H1 (cell line): ENCODE data around the gene TRIM71. TPM values are rescaled to one million over a fixed set of nuclear protein-coding genes. Genes with fewer than 3 reads are reported as not detected.

Experiments
- CTCF ChIA-PET: fragments of 300-600 bp; sonication (Branson Sonifier 250); formaldehyde crosslinking; loops from one replicate; lab custom pipeline; 2021; ENCODE audit not compliant: partially characterized antibody; lab: Charles Lee
- POLR2A ChIA-PET: fragments of 300-600 bp; sonication (Branson Sonifier 250); formaldehyde crosslinking; loops from one replicate; lab custom pipeline; 2021; ENCODE audit warnings: inconsistent platforms; ENCODE audit not compliant: partially characterized antibody; lab: Charles Lee
- DNase-seq, 2 experiments: peaks; one replicate each; pipeline versions ENCODE4 v3.0.0 to v3.0.0-alpha.2; 2010 to 2022; ENCODE audit warnings: low spot score in 2 of 2, low read depth in 1 of 2, mixed read lengths in 1 of 2
- FAIRE-seq: peaks from 2 replicates; lab custom pipeline; 2011; peaks lifted over from hg19 to GRCh38; lab: Jason Lieb, UNC
- H2AFZ ChIP-seq: 2 replicates; pipeline ENCODE4 v1.8.1; 2012; ENCODE audit warnings: low read length, inconsistent platforms
- H2AK5ac ChIP-seq: 2 replicates; pipeline ENCODE4 v1.6.1; 2013; ENCODE audit warnings: low read depth, low read length
- H2BK120ac ChIP-seq: replicated peaks from 2 replicates; pipeline ENCODE3; 2013; ENCODE audit warnings: low read depth, low read length, inconsistent platforms
- H2BK12ac ChIP-seq: 2 replicates; pipeline ENCODE4 v1.6.1; 2013; ENCODE audit warnings: low read depth, low read length
- H2BK15ac ChIP-seq: 2 replicates; pipeline ENCODE4 v1.6.1; 2013; ENCODE audit warnings: low read length
- H2BK20ac ChIP-seq: 2 replicates; pipeline ENCODE4 v1.6.1; 2013; ENCODE audit warnings: low read length
- H2BK5ac ChIP-seq: 2 replicates; pipeline ENCODE4 v1.6.1; 2013; ENCODE audit warnings: low read depth, low read length
- H3K14ac ChIP-seq: 2 replicates; pipeline ENCODE4 v1.6.1; 2013; ENCODE audit warnings: inconsistent platforms; ENCODE audit not compliant: insufficient read length
- H3K18ac ChIP-seq: 2 replicates; pipeline ENCODE4 v1.6.1; 2013; ENCODE audit warnings: low read length; ENCODE audit errors: extremely low read depth
- H3K23ac ChIP-seq: 2 replicates; pipeline ENCODE4 v1.6.1; 2013; ENCODE audit warnings: inconsistent platforms; ENCODE audit not compliant: insufficient read length
- H3K23me2 ChIP-seq: 2 replicates; pipeline ENCODE4 v1.6.1; 2013; ENCODE audit warnings: low read depth, low read length
- H3K27ac ChIP-seq: 2 replicates; pipeline ENCODE4 v1.6.1; 2011; ENCODE audit warnings: low read depth, low read length, inconsistent platforms
- H3K27me3 ChIP-seq, 4 experiments: replicated peaks in 1 of 4; 1 replicate in 1 of 4; 2 replicates in 3 of 4; pipeline versions ENCODE4 v1.6.1 to v1.8.1; 2011 to 2013; ENCODE audit warnings: low read length in 3 of 4, mild to moderate bottlenecking in 3 of 4, inconsistent platforms in 2 of 4, mixed read lengths in 2 of 4, moderate library complexity in 1 of 4; ENCODE audit not compliant: control insufficient read depth in 3 of 4, insufficient read depth in 3 of 4; ENCODE audit errors: extremely low read depth in 1 of 4
- H3K36me3 ChIP-seq, 4 experiments: 2 replicates each; pipeline versions ENCODE4 v1.6.1 to v1.8.1; 2011 to 2013; ENCODE audit warnings: mild to moderate bottlenecking in 4 of 4, low read length in 3 of 4, moderate library complexity in 2 of 4, control low read depth in 1 of 4, inconsistent platforms in 1 of 4; ENCODE audit not compliant: insufficient read depth in 4 of 4, control insufficient read depth in 2 of 4
- H3K4ac ChIP-seq: replicated peaks from 2 replicates; pipeline ENCODE3; 2013; ENCODE audit warnings: low read length, low read depth, mixed read lengths, inconsistent platforms; ENCODE audit not compliant: insufficient read length
- H3K4me1 ChIP-seq, 4 experiments: replicated peaks in 1 of 4; 1 replicate in 1 of 4; 2 replicates in 3 of 4; pipeline versions ENCODE4 v1.6.1 to v1.8.1; 2011 to 2013; ENCODE audit warnings: low read length in 3 of 4, inconsistent platforms in 2 of 4, mixed read lengths in 1 of 4; ENCODE audit not compliant: insufficient read depth in 4 of 4, control insufficient read depth in 3 of 4
- H3K4me2 ChIP-seq, 2 experiments: 2 replicates each; pipeline versions ENCODE4 v1.6.1 to v1.8.1; 2011 to 2013; ENCODE audit warnings: low read depth in 2 of 2, low read length in 2 of 2, control low read depth in 1 of 2, inconsistent platforms in 1 of 2, mild to moderate bottlenecking in 1 of 2; ENCODE audit not compliant: insufficient read depth in 1 of 2
- H3K4me3 ChIP-seq, 4 experiments: fragments of 200-600, 300-600 bp in 1 of 4; sonication (generic), shearing (Covaris generic), sonication (Bioruptor Twin) in 1 of 4; 2 replicates each; pipeline versions ENCODE4 v1.5.1 to v1.8.1; 2011 to 2016; ENCODE audit warnings: low read length in 4 of 4, low read depth in 3 of 4, control low read depth in 2 of 4, inconsistent platforms in 2 of 4, mild to moderate bottlenecking in 2 of 4, mixed read lengths in 1 of 4, moderate library complexity in 1 of 4; ENCODE audit not compliant: insufficient read depth in 2 of 4; ENCODE audit errors: extremely low read depth in 1 of 4
- H3K56ac ChIP-seq: replicated peaks from 2 replicates; pipeline ENCODE3; 2013; ENCODE audit warnings: low read depth, mild to moderate bottlenecking, mixed read lengths, low read length, inconsistent platforms; ENCODE audit not compliant: insufficient read length
- H3K79me1 ChIP-seq: 2 replicates; pipeline ENCODE4 v1.6.1; 2013; ENCODE audit warnings: low read depth, low read length, control low read depth
- H3K79me2 ChIP-seq, 2 experiments: 2 replicates each; pipeline versions ENCODE4 v1.6.1 to v1.8.1; 2012 to 2013; ENCODE audit warnings: low read length in 2 of 2, mild to moderate bottlenecking in 2 of 2, inconsistent platforms in 1 of 2; ENCODE audit not compliant: insufficient read depth in 2 of 2, control insufficient read depth in 1 of 2
- H3K9ac ChIP-seq, 4 experiments: replicated peaks in 1 of 4; 1 replicate in 1 of 4; 2 replicates in 3 of 4; pipeline versions ENCODE4 v1.6.1 to v1.8.1; 2011 to 2013; ENCODE audit warnings: low read depth in 3 of 4, low read length in 3 of 4, control low read depth in 2 of 4, mild to moderate bottlenecking in 2 of 4, moderate library complexity in 2 of 4, inconsistent platforms in 1 of 4; ENCODE audit errors: extremely low read depth in 1 of 4
- H3K9me3 ChIP-seq, 2 experiments: 2 replicates each; pipeline versions ENCODE4 v1.6.1 to v1.8.1; 2012 to 2013; ENCODE audit warnings: mild to moderate bottlenecking in 2 of 2, moderate library complexity in 2 of 2, control low read depth in 1 of 2, inconsistent platforms in 1 of 2, low read depth in 1 of 2, low read length in 1 of 2, mixed read lengths in 1 of 2; ENCODE audit not compliant: insufficient read depth in 2 of 2
- H4K20me1 ChIP-seq, 2 experiments: replicated peaks in 1 of 2; 2 replicates each; pipeline versions ENCODE3 to v1.8.1; 2011 to 2013; ENCODE audit warnings: inconsistent platforms in 2 of 2, low read length in 2 of 2, mild to moderate bottlenecking in 1 of 2; ENCODE audit not compliant: insufficient read depth in 2 of 2, control insufficient read depth in 1 of 2
- H4K5ac ChIP-seq: 2 replicates; pipeline ENCODE4 v1.6.1; 2013; ENCODE audit warnings: low read length, low read depth, mixed read lengths, inconsistent platforms; ENCODE audit not compliant: insufficient read length
- H4K8ac ChIP-seq: 2 replicates; pipeline ENCODE4 v1.8.0; 2013; ENCODE audit warnings: mild to moderate bottlenecking, moderate library complexity, low read length, inconsistent platforms; ENCODE audit not compliant: insufficient read depth; ENCODE audit errors: extremely low read depth
- H4K91ac ChIP-seq: replicated peaks from 2 replicates; pipeline ENCODE3; 2013; ENCODE audit warnings: low read length, mixed read lengths, inconsistent platforms; ENCODE audit not compliant: insufficient read length
- BRCA1 ChIP-seq: IDR thresholded peaks from 2 replicates; pipeline ENCODE4 v1.6.1; 2012; ENCODE audit warnings: low read depth, low read length, improper control_type of control experiment
- CTBP2 ChIP-seq: IDR thresholded peaks from 2 replicates; pipeline ENCODE4 v1.7.0; 2011; ENCODE audit warnings: borderline replicate concordance, mild to moderate bottlenecking, moderate library complexity, mixed read lengths, low read length; ENCODE audit not compliant: insufficient read depth, insufficient read length
- HDAC6 ChIP-seq: IDR thresholded peaks from one replicate; pipeline ENCODE4 v1.7.1; 2012; ENCODE audit warnings: low read depth, mild to moderate bottlenecking, inconsistent platforms, low read length, moderate library complexity
- PHF8 ChIP-seq: fragments of 200-600 bp; sonication (generic); conservative IDR thresholded peaks from 2 replicates; pipeline ENCODE4 v1.7.1; 2012; ENCODE audit warnings: low read depth, mild to moderate bottlenecking, inconsistent platforms, low read length, moderate library complexity
- RAD21 ChIP-seq, 2 experiments: IDR thresholded peaks in 1 of 2; conservative IDR thresholded peaks in 1 of 2; 2 replicates each; pipeline ENCODE4 v1.6.1; 2011; ENCODE audit warnings: low read depth in 2 of 2, low read length in 2 of 2, improper control_type of control experiment in 1 of 2, inconsistent platforms in 1 of 2, mild to moderate bottlenecking in 1 of 2, moderate library complexity in 1 of 2
- RBBP5 ChIP-seq: IDR thresholded peaks from 2 replicates; pipeline ENCODE4 v1.7.1; 2012; ENCODE audit warnings: low read depth, mild to moderate bottlenecking, inconsistent platforms, low read length, moderate library complexity, borderline replicate concordance
- SIRT6 ChIP-seq: IDR thresholded peaks from one replicate; pipeline ENCODE4 v1.7.1; 2012; ENCODE audit warnings: low read length, inconsistent platforms
- SP1 ChIP-seq: IDR thresholded peaks from 2 replicates; pipeline ENCODE4 v1.6.1; 2011; ENCODE audit warnings: low read depth, low read length
- SRF ChIP-seq: IDR thresholded peaks from 2 replicates; pipeline ENCODE4 v1.6.1; 2011; ENCODE audit warnings: mild to moderate bottlenecking, low read depth, low read length, moderate library complexity
- TBP ChIP-seq: IDR thresholded peaks from 2 replicates; pipeline ENCODE4 v1.6.1; 2011; ENCODE audit warnings: low read depth, low read length, improper control_type of control experiment
- TCF12 ChIP-seq: IDR thresholded peaks from 2 replicates; pipeline ENCODE4 v1.6.1; 2011; ENCODE audit warnings: low read depth, mild to moderate bottlenecking, low read length
- WGBS, 2 experiments: shearing (Covaris generic) in 1 of 2; methylation state at CpG; one replicate each; pipeline versions ENCODE4 v1.1.6 to v1.1.7; 2013 to 2015; ENCODE audit warnings: low lambda C conversion rate in 2 of 2, mixed read lengths in 2 of 2, inconsistent platforms in 1 of 2, low coverage in 1 of 2, missing lambda C conversion rate in 1 of 2; ENCODE audit not compliant: insufficient replicate concordance in 2 of 2, insufficient coverage in 1 of 2, insufficient read length in 1 of 2; ENCODE audit errors: extremely low coverage in 1 of 2, missing lambda C conversion rate in 1 of 2; 5-methylcytosine and 5-hydroxymethylcytosine counted together
- polyA plus RNA-seq, 7 experiments: library from polyadenylated mRNA; depleted of rRNA in 3 of 7; stranded (reverse) in 5 of 7; unstranded in 2 of 7; fragments of >200 nt in 5 of 7; fragments of 200-250 nt in 2 of 7; gene quantifications; 1 replicate in 5 of 7; 2 replicates in 1 of 7; 4 replicates in 1 of 7; pipeline versions ENCODE4 v1.2.1 to v1.2.3, GENCODE V29; 2011 to 2013; ENCODE audit warnings: missing spikeins in 2 of 7, mixed read lengths in 2 of 7
- total RNA-seq: library from RNA; stranded (reverse); fragmentation: NEBNext Ultra II Directional; extraction: Animal tissue kit (Norgen Biotek cat#: 25700); gene quantifications from 2 replicates; pipeline ENCODE4 v1.2.1, GENCODE V29; 2021
- TF ChIP-seq, protein P1 (sequence below): IDR thresholded peaks from 2 replicates; pipeline ENCODE4 v1.6.1; 2011; ENCODE audit warnings: low read depth, mild to moderate bottlenecking, low read length; ENCODE audit not compliant: insufficient read depth

Gene TRIM71
- total and polyA plus RNA-seq, 2 of the 8 experiments (the other 6 are each of a cell fraction or from before 2014, with no cell fraction given): 53.7 to 293 TPM

DNA sequence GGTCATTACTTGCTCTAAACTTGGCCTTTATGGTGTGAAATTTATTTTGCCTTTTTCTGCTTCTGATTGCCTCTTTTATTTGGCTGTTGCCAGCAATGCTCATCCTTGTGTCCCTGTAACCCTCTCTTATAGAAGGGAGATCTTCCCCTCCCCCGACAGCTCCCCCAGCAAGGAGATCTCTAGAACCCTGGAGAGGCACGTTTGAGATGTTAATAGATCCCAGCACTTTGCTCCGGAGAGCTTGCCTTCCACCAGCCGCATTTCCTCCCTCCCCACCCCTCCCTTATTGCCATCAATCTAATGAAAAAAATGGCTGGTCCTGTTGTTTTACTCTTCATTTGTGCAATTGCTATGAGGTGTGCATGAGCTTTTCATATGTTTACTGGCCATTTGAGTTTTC is 18.2 kb downstream of the TRIM71 start:
- CTCF ChIA-PET: interaction anchor here (0.9 to 2.7 kb wide), 7 partner anchors 8 to 66 kb away, joined by 3 to 8 read pairs (median 3); no protein-coding TSS in a partner anchor
- peaks cover 26 to 55% (median 37%) of the 10 kb centered on the region in 4 experiments for H3K4me1 ChIP-seq
- 0% methylated on average over 4 of the region's 4 CpGs; no CpG with 5 or more reads in 1 of the 2 experiments for WGBS, 2 experiments
- TF ChIP-seq TCF12 (no peak), TBP (peak; percentile 53; the same call in 1 of the 2 replicates), CTBP2 (no peak), SRF (no peak), SP1 (peak; percentile 59; the same call in 1 of the 2 replicates), PHF8 (no peak), HDAC6 (no peak), RAD21 (IDR thresholded peaks at IDR 0.05 in 1 of 2, conservative IDR thresholded peaks at IDR 0.05 in 1 of 2; ENCODE audit: low read depth in 2 of 2, low read length in 2 of 2) (peak in 1 of 2 experiments; percentile 10; a peak in 1 of 4 replicates), BRCA1 (no peak), SIRT6 (no peak), RBBP5 (no peak)
- TF ChIP-seq, protein P1, sequence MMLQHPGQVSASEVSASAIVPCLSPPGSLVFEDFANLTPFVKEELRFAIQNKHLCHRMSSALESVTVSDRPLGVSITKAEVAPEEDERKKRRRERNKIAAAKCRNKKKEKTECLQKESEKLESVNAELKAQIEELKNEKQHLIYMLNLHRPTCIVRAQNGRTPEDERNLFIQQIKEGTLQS: no peak

More for the DNA sequence above, 18.2 kb downstream of the TRIM71 start:
- no peak overlapping the region for H2BK12ac ChIP-seq
- H2BK20ac ChIP-seq: no peak overlapping the region
- peaks cover 23 to 27% of the 10 kb centered on the region in 2 experiments for H4K20me1 ChIP-seq
- no peak overlapping the region for H2BK5ac ChIP-seq
- H4K91ac ChIP-seq: no peak overlapping the region
- H2AFZ ChIP-seq: no peak overlapping the region
- H3K4ac ChIP-seq: peak overlapping the region; percentile 61
- DNase-seq (peak in 1 of 2 experiments; percentile 73), FAIRE-seq (peak; percentile 97)
- H3K9me3 ChIP-seq: no peaks in the 10 kb centered on the region
- H2BK15ac ChIP-seq: no peak overlapping the region
- no peak overlapping the region for H3K56ac ChIP-seq
- H4K5ac ChIP-seq: peak overlapping the region; percentile 85
- POLR2A ChIA-PET: interaction anchor here (0.6 to 17.0 kb wide), 18 partner anchors 8 to 931 kb away, joined by 3 to 303 read pairs (median 4); partner anchors contain the start of gene TRIM71
- peaks cover 3% of the 10 kb centered on the region for H3K23me2 ChIP-seq
- no peaks in the 10 kb centered on the region for H3K27me3 ChIP-seq
- no peak overlapping the region for H3K9ac ChIP-seq
- H4K8ac ChIP-seq: no peak overlapping the region
- H3K36me3 ChIP-seq: peaks cover 0 to 19% (median 0%) of the 10 kb centered on the region in 4 experiments; a peak in 1 of 8 replicates
- peaks cover 78 to 100% of the 10 kb centered on the region in 2 experiments for H3K79me2 ChIP-seq
- peak overlapping the region; percentile 80 to 93 for H3K4me2 ChIP-seq
- H3K14ac ChIP-seq: no peak overlapping the region
- H2AK5ac ChIP-seq: no peak overlapping the region
- H2BK120ac ChIP-seq: peak overlapping the region; percentile 24
- H3K23ac ChIP-seq: no peak overlapping the region
- no peak overlapping the region; the same call in 1 of the 2 replicates for H3K18ac ChIP-seq
- H3K27ac ChIP-seq: no peak overlapping the region
- no peaks in the 10 kb centered on the region; the same call in 1 of the 2 replicates for H3K79me1 ChIP-seq
- peak overlapping the region; percentile 17 to 57 (median 37); a peak in 6 of 8 replicates for H3K4me3 ChIP-seq
